GM12878 (cell line): ENCODE measurements around the gene C10orf143. TPM values are rescaled to one million over a fixed set of nuclear protein-coding genes. Genes with fewer than 3 reads are reported as not detected.

Experiments used
- EED ChIP-seq: sonication (generic); IDR thresholded peaks from 2 replicates; pipeline ENCODE4 v1.6.1; 2016; ENCODE audit warnings: antibody characterized with exemption, low read depth
- EZH2 ChIP-seq: IDR thresholded peaks from 2 replicates; pipeline ENCODE4 v1.6.1; 2012; ENCODE audit warnings: low read depth, mild to moderate bottlenecking, control low read depth, inconsistent platforms, low read length, borderline replicate concordance; ENCODE audit not compliant: control insufficient read depth
- FOXM1 ChIP-seq: IDR thresholded peaks from 2 replicates; pipeline ENCODE4 v1.6.1; 2012; ENCODE audit warnings: low read depth, mild to moderate bottlenecking, inconsistent platforms, low read length, moderate library complexity
- LARP7 ChIP-seq: fragments of 450-650 bp; IDR thresholded peaks from 2 replicates; pipeline ENCODE4 v1.6.1; 2017; ENCODE audit warnings: mild to moderate bottlenecking
- MTA2 ChIP-seq: fragments of 450-650 bp; IDR thresholded peaks from 2 replicates; pipeline ENCODE4 v1.6.1; 2016; ENCODE audit warnings: low read depth, mild to moderate bottlenecking, moderate library complexity
- MYC ChIP-seq: IDR thresholded peaks from 2 replicates; pipeline ENCODE4 v1.6.1; 2011; ENCODE audit warnings: mild to moderate bottlenecking, low read length, moderate library complexity, inconsistent platforms; ENCODE audit not compliant: insufficient read depth, insufficient replicate concordance, insufficient read length, severe bottlenecking
- RAD21 ChIP-seq: IDR thresholded peaks from 2 replicates; pipeline ENCODE4 v1.6.1; 2011; ENCODE audit warnings: mild to moderate bottlenecking, low read depth, low read length, moderate library complexity; ENCODE audit not compliant: insufficient read depth
- SMC3 ChIP-seq: IDR thresholded peaks from 2 replicates; pipeline ENCODE4 v1.6.1; 2011; ENCODE audit warnings: low read length, improper control_type of control experiment, borderline replicate concordance
- SREBF1 ChIP-seq: IDR thresholded peaks from 2 replicates; pipeline ENCODE4 v1.6.1; 2012; ENCODE audit warnings: mild to moderate bottlenecking, low read length
- SREBF2 ChIP-seq: IDR thresholded peaks from 2 replicates; pipeline ENCODE4 v1.6.1; 2012; ENCODE audit warnings: mild to moderate bottlenecking, low read length
- STAT1 ChIP-seq: fragments of 450-650 bp; conservative IDR thresholded peaks from 2 replicates; pipeline ENCODE4 v1.6.1; 2014; ENCODE audit warnings: antibody characterized with exemption, mild to moderate bottlenecking
- SUZ12 ChIP-seq: fragments of 200-600 bp; sonication (generic); IDR thresholded peaks from one replicate; pipeline ENCODE4 v1.6.1; 2018; ENCODE audit warnings: antibody characterized with exemption, mild to moderate bottlenecking; ENCODE audit not compliant: unreplicated experiment
- YBX1 ChIP-seq: fragments of 450-650 bp; IDR thresholded peaks from 2 replicates; pipeline ENCODE4 v1.6.1; 2016; ENCODE audit warnings: antibody characterized with exemption
- YY1 ChIP-seq: IDR thresholded peaks from 2 replicates; pipeline ENCODE4 v1.6.1; 2011; ENCODE audit warnings: low read depth, mild to moderate bottlenecking, low read length
- polyA plus RNA-seq, 11 experiments: library from polyadenylated mRNA; depleted of rRNA in 4 of 11; unstranded in 6 of 11; stranded (reverse) in 5 of 11; fragments of >200 nt; fragmentation: Nextera tagmentation in 4 of 11; fragmentation: Illumina TruSeq in 1 of 11; extraction: Ambion mirVana in 4 of 11; extraction: Trizol in 1 of 11; gene quantifications; 1 replicate in 1 of 11; 2 replicates in 10 of 11; pipeline versions ENCODE4 v1.2.1 to v1.2.3, GENCODE V29; 2011 to 2016; ENCODE audit warnings: inconsistent platforms in 2 of 11, missing spikeins in 2 of 11, low read depth in 1 of 11
- total RNA-seq, 4 experiments: library from RNA; depleted of rRNA in 3 of 4; stranded (reverse); fragments of >200 nt in 3 of 4; fragmentation: Illumina TruSeq in 1 of 4; extraction: Trizol in 1 of 4; gene quantifications; 2 replicates each; pipeline versions ENCODE4 v1.2.1 to v1.2.3, GENCODE V29; 2013 to 2021
- TF ChIP-seq, protein P1 (sequence below), 3 experiments: IDR thresholded peaks in 2 of 3; conservative IDR thresholded peaks in 1 of 3; 2 replicates each; pipeline ENCODE4 v1.5.1; 2011; ENCODE audit warnings: low read depth in 3 of 3, low read length in 3 of 3, mild to moderate bottlenecking in 3 of 3, control low read depth in 2 of 3, moderate library complexity in 2 of 3, inconsistent platforms in 1 of 3, mixed read lengths in 1 of 3; ENCODE audit not compliant: control insufficient read depth in 2 of 3, insufficient read depth in 1 of 3; ENCODE audit errors: extremely low read depth in 1 of 3
- TF ChIP-seq, protein P2 (sequence below): fragments of 450-650 bp; IDR thresholded peaks from 2 replicates; pipeline ENCODE4 v1.6.1; 2017; ENCODE audit warnings: mild to moderate bottlenecking, moderate library complexity
- TF ChIP-seq, protein P3 (sequence below): IDR thresholded peaks from 2 replicates; pipeline ENCODE4 v1.6.1; 2012; ENCODE audit warnings: low read depth, low read length, improper control_type of control experiment
- TF ChIP-seq, protein P4 (sequence below): fragments of 450-650 bp; IDR thresholded peaks from 2 replicates; pipeline ENCODE4 v1.6.1; 2014; ENCODE audit warnings: mild to moderate bottlenecking
- TF ChIP-seq, protein P5 (sequence below): IDR thresholded peaks from 2 replicates; pipeline ENCODE4 v1.6.1; 2012; ENCODE audit warnings: low read depth, low read length, improper control_type of control experiment
- TF ChIP-seq, protein P6 (sequence below): fragments of 450-650 bp; IDR thresholded peaks from 2 replicates; pipeline ENCODE4 v1.6.1; 2017; ENCODE audit warnings: low read depth, mild to moderate bottlenecking, moderate library complexity

The C10orf143 gene
- total and polyA plus RNA-seq, 10 of the 15 experiments (the other 5 are each of a cell fraction or from before 2014, with no cell fraction given) = 0.64 to 7.9 (median 2.6) TPM

DNA sequence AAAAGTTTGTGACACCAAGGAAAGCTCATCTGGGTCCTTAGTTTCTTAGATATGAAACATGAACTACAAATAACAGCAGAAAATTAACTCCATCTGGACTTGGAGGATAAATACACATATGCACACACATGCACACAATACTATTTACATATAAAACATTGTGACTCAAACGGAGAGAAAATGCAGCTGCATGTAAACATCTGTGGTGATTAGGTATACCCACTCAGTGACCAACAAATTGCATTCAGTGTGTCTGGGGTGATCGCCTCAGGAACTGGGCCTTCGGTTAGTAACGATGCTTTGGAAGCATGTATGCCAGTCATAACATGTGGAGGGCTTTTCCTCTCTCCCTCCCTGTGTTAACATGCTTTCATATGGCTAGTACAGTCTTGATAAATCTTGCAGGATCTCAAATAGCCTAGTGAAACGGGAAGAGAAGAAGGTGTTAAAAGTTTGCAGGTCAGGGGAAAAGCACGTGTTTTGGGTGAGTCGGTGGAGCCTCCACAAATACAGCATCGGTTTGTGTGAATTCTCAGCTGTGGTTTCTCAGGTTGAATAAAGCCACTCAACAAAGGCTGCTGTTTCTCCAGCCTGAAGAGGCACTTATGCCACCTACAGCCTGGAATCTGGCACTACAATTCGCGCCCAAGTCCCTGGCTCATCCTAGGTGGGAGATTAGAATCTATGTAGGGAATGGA is 16.9 kb upstream of the C10orf143 start (continued):
- TF ChIP-seq, protein P1, sequence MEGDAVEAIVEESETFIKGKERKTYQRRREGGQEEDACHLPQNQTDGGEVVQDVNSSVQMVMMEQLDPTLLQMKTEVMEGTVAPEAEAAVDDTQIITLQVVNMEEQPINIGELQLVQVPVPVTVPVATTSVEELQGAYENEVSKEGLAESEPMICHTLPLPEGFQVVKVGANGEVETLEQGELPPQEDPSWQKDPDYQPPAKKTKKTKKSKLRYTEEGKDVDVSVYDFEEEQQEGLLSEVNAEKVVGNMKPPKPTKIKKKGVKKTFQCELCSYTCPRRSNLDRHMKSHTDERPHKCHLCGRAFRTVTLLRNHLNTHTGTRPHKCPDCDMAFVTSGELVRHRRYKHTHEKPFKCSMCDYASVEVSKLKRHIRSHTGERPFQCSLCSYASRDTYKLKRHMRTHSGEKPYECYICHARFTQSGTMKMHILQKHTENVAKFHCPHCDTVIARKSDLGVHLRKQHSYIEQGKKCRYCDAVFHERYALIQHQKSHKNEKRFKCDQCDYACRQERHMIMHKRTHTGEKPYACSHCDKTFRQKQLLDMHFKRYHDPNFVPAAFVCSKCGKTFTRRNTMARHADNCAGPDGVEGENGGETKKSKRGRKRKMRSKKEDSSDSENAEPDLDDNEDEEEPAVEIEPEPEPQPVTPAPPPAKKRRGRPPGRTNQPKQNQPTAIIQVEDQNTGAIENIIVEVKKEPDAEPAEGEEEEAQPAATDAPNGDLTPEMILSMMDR (IDR thresholded peaks at IDR 0.05 in 2 of 3, conservative IDR thresholded peaks at IDR 0.05 in 1 of 3; ENCODE audit: control insufficient read depth in 2 of 3, extremely low read depth in 1 of 3, insufficient read depth in 1 of 3, low read depth in 3 of 3, low read length in 3 of 3) = peak; percentile 79 to 91 (median 85); a peak in 5 of 6 replicates
- TF ChIP-seq YBX1 = no peak
- TF ChIP-seq STAT1 = no peak
- TF ChIP-seq SUZ12 = no peak
- TF ChIP-seq, protein P2, sequence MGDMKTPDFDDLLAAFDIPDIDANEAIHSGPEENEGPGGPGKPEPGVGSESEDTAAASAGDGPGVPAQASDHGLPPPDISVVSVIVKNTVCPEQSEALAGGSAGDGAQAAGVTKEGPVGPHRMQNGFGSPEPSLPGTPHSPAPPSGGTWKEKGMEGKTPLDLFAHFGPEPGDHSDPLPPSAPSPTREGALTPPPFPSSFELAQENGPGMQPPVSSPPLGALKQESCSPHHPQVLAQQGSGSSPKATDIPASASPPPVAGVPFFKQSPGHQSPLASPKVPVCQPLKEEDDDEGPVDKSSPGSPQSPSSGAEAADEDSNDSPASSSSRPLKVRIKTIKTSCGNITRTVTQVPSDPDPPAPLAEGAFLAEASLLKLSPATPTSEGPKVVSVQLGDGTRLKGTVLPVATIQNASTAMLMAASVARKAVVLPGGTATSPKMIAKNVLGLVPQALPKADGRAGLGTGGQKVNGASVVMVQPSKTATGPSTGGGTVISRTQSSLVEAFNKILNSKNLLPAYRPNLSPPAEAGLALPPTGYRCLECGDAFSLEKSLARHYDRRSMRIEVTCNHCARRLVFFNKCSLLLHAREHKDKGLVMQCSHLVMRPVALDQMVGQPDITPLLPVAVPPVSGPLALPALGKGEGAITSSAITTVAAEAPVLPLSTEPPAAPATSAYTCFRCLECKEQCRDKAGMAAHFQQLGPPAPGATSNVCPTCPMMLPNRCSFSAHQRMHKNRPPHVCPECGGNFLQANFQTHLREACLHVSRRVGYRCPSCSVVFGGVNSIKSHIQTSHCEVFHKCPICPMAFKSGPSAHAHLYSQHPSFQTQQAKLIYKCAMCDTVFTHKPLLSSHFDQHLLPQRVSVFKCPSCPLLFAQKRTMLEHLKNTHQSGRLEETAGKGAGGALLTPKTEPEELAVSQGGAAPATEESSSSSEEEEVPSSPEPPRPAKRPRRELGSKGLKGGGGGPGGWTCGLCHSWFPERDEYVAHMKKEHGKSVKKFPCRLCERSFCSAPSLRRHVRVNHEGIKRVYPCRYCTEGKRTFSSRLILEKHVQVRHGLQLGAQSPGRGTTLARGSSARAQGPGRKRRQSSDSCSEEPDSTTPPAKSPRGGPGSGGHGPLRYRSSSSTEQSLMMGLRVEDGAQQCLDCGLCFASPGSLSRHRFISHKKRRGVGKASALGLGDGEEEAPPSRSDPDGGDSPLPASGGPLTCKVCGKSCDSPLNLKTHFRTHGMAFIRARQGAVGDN = peak; percentile 37; the same call in 1 of the 2 replicates
- no peak for TF ChIP-seq MYC
- peak; percentile 85 for TF ChIP-seq SMC3
- TF ChIP-seq LARP7 = no peak
- TF ChIP-seq, protein P3, sequence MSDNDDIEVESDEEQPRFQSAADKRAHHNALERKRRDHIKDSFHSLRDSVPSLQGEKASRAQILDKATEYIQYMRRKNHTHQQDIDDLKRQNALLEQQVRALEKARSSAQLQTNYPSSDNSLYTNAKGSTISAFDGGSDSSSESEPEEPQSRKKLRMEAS = peak; percentile 88
- TF ChIP-seq, protein P4, sequence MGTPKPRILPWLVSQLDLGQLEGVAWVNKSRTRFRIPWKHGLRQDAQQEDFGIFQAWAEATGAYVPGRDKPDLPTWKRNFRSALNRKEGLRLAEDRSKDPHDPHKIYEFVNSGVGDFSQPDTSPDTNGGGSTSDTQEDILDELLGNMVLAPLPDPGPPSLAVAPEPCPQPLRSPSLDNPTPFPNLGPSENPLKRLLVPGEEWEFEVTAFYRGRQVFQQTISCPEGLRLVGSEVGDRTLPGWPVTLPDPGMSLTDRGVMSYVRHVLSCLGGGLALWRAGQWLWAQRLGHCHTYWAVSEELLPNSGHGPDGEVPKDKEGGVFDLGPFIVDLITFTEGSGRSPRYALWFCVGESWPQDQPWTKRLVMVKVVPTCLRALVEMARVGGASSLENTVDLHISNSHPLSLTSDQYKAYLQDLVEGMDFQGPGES = no peak
- TF ChIP-seq SREBF2 = no peak
- peak; percentile 92 for TF ChIP-seq RAD21
- peak; percentile 18; the same call in 1 of the 2 replicates for TF ChIP-seq MTA2
- TF ChIP-seq EED = no peak
- TF ChIP-seq SREBF1 = no peak
- no peak for TF ChIP-seq FOXM1
- TF ChIP-seq, protein P5, sequence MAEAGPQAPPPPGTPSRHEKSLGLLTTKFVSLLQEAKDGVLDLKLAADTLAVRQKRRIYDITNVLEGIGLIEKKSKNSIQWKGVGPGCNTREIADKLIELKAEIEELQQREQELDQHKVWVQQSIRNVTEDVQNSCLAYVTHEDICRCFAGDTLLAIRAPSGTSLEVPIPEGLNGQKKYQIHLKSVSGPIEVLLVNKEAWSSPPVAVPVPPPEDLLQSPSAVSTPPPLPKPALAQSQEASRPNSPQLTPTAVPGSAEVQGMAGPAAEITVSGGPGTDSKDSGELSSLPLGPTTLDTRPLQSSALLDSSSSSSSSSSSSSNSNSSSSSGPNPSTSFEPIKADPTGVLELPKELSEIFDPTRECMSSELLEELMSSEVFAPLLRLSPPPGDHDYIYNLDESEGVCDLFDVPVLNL = no peak
- TF ChIP-seq YY1 = peak; percentile 52; the same call in 1 of the 2 replicates
- TF ChIP-seq EZH2 = no peak
- TF ChIP-seq, protein P6, sequence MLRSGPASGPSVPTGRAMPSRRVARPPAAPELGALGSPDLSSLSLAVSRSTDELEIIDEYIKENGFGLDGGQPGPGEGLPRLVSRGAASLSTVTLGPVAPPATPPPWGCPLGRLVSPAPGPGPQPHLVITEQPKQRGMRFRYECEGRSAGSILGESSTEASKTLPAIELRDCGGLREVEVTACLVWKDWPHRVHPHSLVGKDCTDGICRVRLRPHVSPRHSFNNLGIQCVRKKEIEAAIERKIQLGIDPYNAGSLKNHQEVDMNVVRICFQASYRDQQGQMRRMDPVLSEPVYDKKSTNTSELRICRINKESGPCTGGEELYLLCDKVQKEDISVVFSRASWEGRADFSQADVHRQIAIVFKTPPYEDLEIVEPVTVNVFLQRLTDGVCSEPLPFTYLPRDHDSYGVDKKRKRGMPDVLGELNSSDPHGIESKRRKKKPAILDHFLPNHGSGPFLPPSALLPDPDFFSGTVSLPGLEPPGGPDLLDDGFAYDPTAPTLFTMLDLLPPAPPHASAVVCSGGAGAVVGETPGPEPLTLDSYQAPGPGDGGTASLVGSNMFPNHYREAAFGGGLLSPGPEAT = peak; percentile 60; the same call in 1 of the 2 replicates
